Measurements from ENCODE around the gene KIF3B. TPM values are rescaled to one million over a fixed set of nuclear protein-coding genes. Genes with fewer than 3 reads are reported as not detected.

KIF3B gene
- total RNA-seq (2022; extraction: Qiagen RNA extraction; ENCODE audit: low read depth), result 22.6 to 27.4 TPM (median 26.1 TPM) in 5 replicates

GRCh38 chr20:32277361-32278198, at the start of gene KIF3B:
KIF3B (plus strand) TSS chr20:32277651; CDS start chr20:32309778, 32,127 bp downstream.

GRCh38 chr20:32357869-32358631, 80.6 kb downstream of the KIF3B start, which contains the start of gene ASXL1:
ASXL1 (plus strand) TSS chr20:32358331; CDS start chr20:32358776, 445 bp downstream.

Other genes starting within 250 kb of the KIF3B start
- gene HCK, start 225.4 kb upstream of the KIF3B start, total RNA-seq (2022; extraction: Qiagen RNA extraction; ENCODE audit: low read depth), result 0.06 to 0.18 TPM (median 0.14 TPM) in 5 replicates
- 33.4 to 37.6 TPM (median 36.7 TPM) in 5 replicates for gene TM9SF4, start 167.9 kb upstream of the KIF3B start, total RNA-seq (2022; extraction: Qiagen RNA extraction; ENCODE audit: low read depth)
- gene PLAGL2, start 69.9 kb upstream of the KIF3B start, total RNA-seq (2022; extraction: Qiagen RNA extraction; ENCODE audit: low read depth), result 12.8 to 14.2 TPM (median 13.6 TPM) in 5 replicates
- gene POFUT1, start 69.8 kb upstream of the KIF3B start, total RNA-seq (2022; extraction: Qiagen RNA extraction; ENCODE audit: low read depth), result 35.7 to 48.9 TPM (median 42.9 TPM) in 5 replicates
- 28.3 to 34.2 TPM (median 31.2 TPM) in 5 replicates for gene ASXL1, start 80.7 kb downstream of the KIF3B start, total RNA-seq (2022; extraction: Qiagen RNA extraction; ENCODE audit: low read depth)